Neural cell (in vitro differentiated cells): ENCODE data around the gene ABI3BP. TPM values are rescaled to one million over a fixed set of nuclear protein-coding genes. Genes with fewer than 3 reads are reported as not detected.

Experiments used
- H2AFZ ChIP-seq: fragments of 200-600, 300-800 bp; sonication (generic), shearing (Covaris generic); 2 replicates; pipeline ENCODE4 v1.6.0; 2014; ENCODE audit warnings: low read depth, mild to moderate bottlenecking, antibody characterized with exemption, low read length, moderate library complexity
- H3F3A ChIP-seq: fragments of 200-600 bp; shearing (Covaris generic); 2 replicates; pipeline ENCODE4 v1.6.1; 2016; ENCODE audit warnings: mild to moderate bottlenecking, moderate library complexity, mixed read lengths, antibody characterized with exemption, low read length; ENCODE audit not compliant: insufficient read depth, poor library complexity, severe bottlenecking
- H3K27ac ChIP-seq: fragments of 200-600, 300-800 bp; sonication (generic), shearing (Covaris generic); 2 replicates; pipeline ENCODE4 v1.5.1; 2014; ENCODE audit warnings: mild to moderate bottlenecking, low read length, moderate library complexity
- H3K27me3 ChIP-seq: fragments of 300-800, 200-600 bp; sonication (generic), shearing (Covaris generic); 2 replicates; pipeline ENCODE4 v1.6.0; 2014; ENCODE audit warnings: mild to moderate bottlenecking, low read depth, low read length, moderate library complexity; ENCODE audit not compliant: insufficient read depth
- H3K36me3 ChIP-seq: fragments of 300-800, 200-600 bp; sonication (generic), shearing (Covaris generic); 2 replicates; pipeline ENCODE4 v1.5.1; 2014; ENCODE audit warnings: mild to moderate bottlenecking, antibody characterized with exemption, low read length, moderate library complexity; ENCODE audit not compliant: insufficient read depth
- H3K4me2 ChIP-seq: fragments of 300-800, 200-600 bp; sonication (generic), shearing (Covaris generic); 2 replicates; pipeline ENCODE4 v1.6.0; 2014; ENCODE audit warnings: mild to moderate bottlenecking, low read length
- H3K4me3 ChIP-seq: fragments of 300-800, 200-600 bp; sonication (generic), shearing (Covaris generic); 2 replicates; pipeline ENCODE4 v1.5.1; 2014; ENCODE audit warnings: mild to moderate bottlenecking, low read length, moderate library complexity
- H3K79me2 ChIP-seq: fragments of 200-600 bp; shearing (Covaris generic); replicated peaks from 2 replicates; pipeline ENCODE4 v1.6.0; 2014; ENCODE audit warnings: mild to moderate bottlenecking, low read length, moderate library complexity; ENCODE audit not compliant: insufficient read depth
- H3K9ac ChIP-seq: fragments of 300-800, 200-600 bp; sonication (generic), shearing (Covaris generic); 2 replicates; pipeline ENCODE4 v1.6.1; 2016; ENCODE audit warnings: mild to moderate bottlenecking, low read length, mixed read lengths
- H3K9me2 ChIP-seq: fragments of 200-600 bp; shearing (Covaris generic); 2 replicates; pipeline ENCODE4 v1.6.1; 2016; ENCODE audit warnings: mild to moderate bottlenecking, low read length, mixed read lengths; ENCODE audit not compliant: insufficient read depth
- H3K9me3 ChIP-seq: fragments of 200-600, 300-800 bp; sonication (generic), shearing (Covaris generic); 2 replicates; pipeline ENCODE4 v1.6.1; 2016; ENCODE audit warnings: mild to moderate bottlenecking, mixed run types, low read length, moderate library complexity, mixed read lengths
- H4K20me1 ChIP-seq: fragments of 200-600 bp; shearing (Covaris generic); 2 replicates; pipeline ENCODE4 v1.6.1; 2016; ENCODE audit warnings: mild to moderate bottlenecking, mixed run types; ENCODE audit not compliant: insufficient read depth
- CTCF ChIP-seq: fragments of 450-650 bp; IDR thresholded peaks from 2 replicates; pipeline ENCODE4 v1.5.1; 2014; ENCODE audit warnings: antibody characterized with exemption, mild to moderate bottlenecking, moderate library complexity; ENCODE audit not compliant: poor library complexity, severe bottlenecking
- EP300 ChIP-seq: fragments of 450-650 bp; conservative IDR thresholded peaks from 2 replicates; pipeline ENCODE4 v1.6.1; 2014; ENCODE audit warnings: antibody characterized with exemption, mild to moderate bottlenecking, moderate library complexity; ENCODE audit not compliant: poor library complexity, severe bottlenecking
- EZH2 ChIP-seq: fragments of 200-600, 300-800 bp; shearing (Covaris generic), sonication (generic); IDR thresholded peaks from 2 replicates; pipeline ENCODE4 v1.6.1; 2014; ENCODE audit warnings: antibody characterized with exemption, low read length, borderline replicate concordance, mild to moderate bottlenecking; ENCODE audit not compliant: insufficient read depth, poor library complexity, severe bottlenecking
- MXI1 ChIP-seq: fragments of 450-650 bp; conservative IDR thresholded peaks from 2 replicates; pipeline ENCODE4 v1.6.1; 2014; ENCODE audit warnings: antibody characterized with exemption, mild to moderate bottlenecking; ENCODE audit not compliant: poor library complexity, severe bottlenecking
- POLR2AphosphoS5 ChIP-seq: IDR thresholded peaks from 2 replicates; pipeline ENCODE4 v1.6.1; 2012
- RAD21 ChIP-seq: fragments of 450-650 bp; conservative IDR thresholded peaks from 2 replicates; pipeline ENCODE4 v1.6.1; 2014; ENCODE audit warnings: antibody characterized with exemption, mild to moderate bottlenecking, moderate library complexity
- REST ChIP-seq: IDR thresholded peaks from 2 replicates; pipeline ENCODE4 v1.6.1; 2012; ENCODE audit warnings: borderline replicate concordance
- SMC3 ChIP-seq: fragments of 450-650 bp; conservative IDR thresholded peaks from 2 replicates; pipeline ENCODE4 v1.6.1; 2014; ENCODE audit warnings: antibody characterized with exemption, mild to moderate bottlenecking, moderate library complexity; ENCODE audit not compliant: poor library complexity
- TAF1 ChIP-seq: IDR thresholded peaks from 2 replicates; pipeline ENCODE4 v1.6.1; 2012; ENCODE audit warnings: low read depth
- polyA plus RNA-seq: library from polyadenylated mRNA; depleted of rRNA; stranded (reverse); fragments of >200 nt; gene quantifications from 2 replicates; pipeline ENCODE4 v1.2.3, GENCODE V29; 2014

ABI3BP gene
- polyA plus RNA-seq, 1 donor from 2014 or later, result not detected

- no peak for TF ChIP-seq POLR2AphosphoS5
- TF ChIP-seq TAF1, result no peak
- no peak for TF ChIP-seq SMC3
- TF ChIP-seq EP300, result no peak
- no peak for TF ChIP-seq CTCF
- no peak for TF ChIP-seq RAD21
- TF ChIP-seq MXI1, result no peak
- TF ChIP-seq EZH2, result no peak
- no peak for TF ChIP-seq REST
- no peak overlapping the region for H3K4me2 ChIP-seq
- H2AFZ ChIP-seq, result no peak overlapping the region
- H3K27me3 ChIP-seq, result no peaks in the 10 kb centered on the region
- H3K9me2 ChIP-seq, result no peaks in the 10 kb centered on the region
- H3K9me3 ChIP-seq, result no peaks in the 10 kb centered on the region
- H3K36me3 ChIP-seq, result peaks cover 6% of the 10 kb centered on the region
- H3F3A ChIP-seq, result no peaks in the 10 kb centered on the region
- no peak overlapping the region for H3K27ac ChIP-seq
- H3K9ac ChIP-seq, result no peak overlapping the region
- peaks cover 84% of the 10 kb centered on the region for H3K79me2 ChIP-seq
- H4K20me1 ChIP-seq, result no peaks in the 10 kb centered on the region
- H3K4me3 ChIP-seq, result no peak overlapping the region
Observed at GRCh38 chr3:100715176-100715575, 278.0 kb downstream of the ABI3BP start.

- Histone ChIP-seq H3K27me3 (no peaks in the 10 kb centered on the region), H3K9me3 (no peaks in the 10 kb centered on the region), H3K4me3 (peak overlapping the region; percentile 81), H3K4me2 (peak overlapping the region; percentile 87), H4K20me1 (no peaks in the 10 kb centered on the region), H3K36me3 (no peaks in the 10 kb centered on the region), H3K9ac (peak overlapping the region; percentile 90), H3K79me2 (peaks cover 52% of the 10 kb centered on the region), H3K9me2 (no peaks in the 10 kb centered on the region), H3F3A (peaks cover 5% of the 10 kb centered on the region), H2AFZ (no peak overlapping the region), H3K27ac (peak overlapping the region; percentile 59)
- no peak for TF ChIP-seq RAD21
- TF ChIP-seq SMC3, result no peak
- no peak for TF ChIP-seq TAF1
- TF ChIP-seq EZH2, result no peak
- TF ChIP-seq EP300, result no peak
- TF ChIP-seq CTCF, result no peak
- no peak for TF ChIP-seq POLR2AphosphoS5
Observed at GRCh38 chr3:100710261-100710968, 282.8 kb downstream of the ABI3BP start.
